H1 (cell line): ENCODE measurements around the gene MSN. TPM values are rescaled to one million over a fixed set of nuclear protein-coding genes. Genes with fewer than 3 reads are reported as not detected.

Experiments used
- CTCF ChIA-PET: fragments of 300-600 bp; sonication (Branson Sonifier 250); formaldehyde crosslinking; loops from one replicate; lab custom pipeline; 2021; ENCODE audit not compliant: partially characterized antibody; lab: Charles Lee
- POLR2A ChIA-PET: fragments of 300-600 bp; sonication (Branson Sonifier 250); formaldehyde crosslinking; loops from one replicate; lab custom pipeline; 2021; ENCODE audit warnings: inconsistent platforms; ENCODE audit not compliant: partially characterized antibody; lab: Charles Lee
- DNase-seq, 2 experiments: peaks; one replicate each; pipeline versions ENCODE4 v3.0.0 to v3.0.0-alpha.2; 2010 to 2022; ENCODE audit warnings: low spot score in 2 of 2, low read depth in 1 of 2, mixed read lengths in 1 of 2
- FAIRE-seq: peaks from 2 replicates; lab custom pipeline; 2011; peaks lifted over from hg19 to GRCh38; lab: Jason Lieb, UNC
- H2AFZ ChIP-seq: 2 replicates; pipeline ENCODE4 v1.8.1; 2012; ENCODE audit warnings: low read length, inconsistent platforms
- H2AK5ac ChIP-seq: 2 replicates; pipeline ENCODE4 v1.6.1; 2013; ENCODE audit warnings: low read depth, low read length
- H2BK120ac ChIP-seq: replicated peaks from 2 replicates; pipeline ENCODE3; 2013; ENCODE audit warnings: low read depth, low read length, inconsistent platforms
- H2BK12ac ChIP-seq: 2 replicates; pipeline ENCODE4 v1.6.1; 2013; ENCODE audit warnings: low read depth, low read length
- H2BK15ac ChIP-seq: 2 replicates; pipeline ENCODE4 v1.6.1; 2013; ENCODE audit warnings: low read length
- H2BK20ac ChIP-seq: 2 replicates; pipeline ENCODE4 v1.6.1; 2013; ENCODE audit warnings: low read length
- H2BK5ac ChIP-seq: 2 replicates; pipeline ENCODE4 v1.6.1; 2013; ENCODE audit warnings: low read depth, low read length
- H3K14ac ChIP-seq: 2 replicates; pipeline ENCODE4 v1.6.1; 2013; ENCODE audit warnings: inconsistent platforms; ENCODE audit not compliant: insufficient read length
- H3K18ac ChIP-seq: 2 replicates; pipeline ENCODE4 v1.6.1; 2013; ENCODE audit warnings: low read length; ENCODE audit errors: extremely low read depth
- H3K23ac ChIP-seq: 2 replicates; pipeline ENCODE4 v1.6.1; 2013; ENCODE audit warnings: inconsistent platforms; ENCODE audit not compliant: insufficient read length
- H3K23me2 ChIP-seq: 2 replicates; pipeline ENCODE4 v1.6.1; 2013; ENCODE audit warnings: low read depth, low read length
- H3K27ac ChIP-seq: 2 replicates; pipeline ENCODE4 v1.6.1; 2011; ENCODE audit warnings: low read depth, low read length, inconsistent platforms
- H3K27me3 ChIP-seq, 4 experiments: replicated peaks in 1 of 4; 1 replicate in 1 of 4; 2 replicates in 3 of 4; pipeline versions ENCODE4 v1.6.1 to v1.8.1; 2011 to 2013; ENCODE audit warnings: low read length in 3 of 4, mild to moderate bottlenecking in 3 of 4, inconsistent platforms in 2 of 4, mixed read lengths in 2 of 4, moderate library complexity in 1 of 4; ENCODE audit not compliant: control insufficient read depth in 3 of 4, insufficient read depth in 3 of 4; ENCODE audit errors: extremely low read depth in 1 of 4
- H3K36me3 ChIP-seq, 4 experiments: 2 replicates each; pipeline versions ENCODE4 v1.6.1 to v1.8.1; 2011 to 2013; ENCODE audit warnings: mild to moderate bottlenecking in 4 of 4, low read length in 3 of 4, moderate library complexity in 2 of 4, control low read depth in 1 of 4, inconsistent platforms in 1 of 4; ENCODE audit not compliant: insufficient read depth in 4 of 4, control insufficient read depth in 2 of 4
- H3K4ac ChIP-seq: replicated peaks from 2 replicates; pipeline ENCODE3; 2013; ENCODE audit warnings: low read length, low read depth, mixed read lengths, inconsistent platforms; ENCODE audit not compliant: insufficient read length
- H3K4me1 ChIP-seq, 4 experiments: replicated peaks in 1 of 4; 1 replicate in 1 of 4; 2 replicates in 3 of 4; pipeline versions ENCODE4 v1.6.1 to v1.8.1; 2011 to 2013; ENCODE audit warnings: low read length in 3 of 4, inconsistent platforms in 2 of 4, mixed read lengths in 1 of 4; ENCODE audit not compliant: insufficient read depth in 4 of 4, control insufficient read depth in 3 of 4
- H3K4me2 ChIP-seq, 2 experiments: 2 replicates each; pipeline versions ENCODE4 v1.6.1 to v1.8.1; 2011 to 2013; ENCODE audit warnings: low read depth in 2 of 2, low read length in 2 of 2, control low read depth in 1 of 2, inconsistent platforms in 1 of 2, mild to moderate bottlenecking in 1 of 2; ENCODE audit not compliant: insufficient read depth in 1 of 2
- H3K4me3 ChIP-seq, 4 experiments: fragments of 200-600, 300-600 bp in 1 of 4; sonication (generic), shearing (Covaris generic), sonication (Bioruptor Twin) in 1 of 4; 2 replicates each; pipeline versions ENCODE4 v1.5.1 to v1.8.1; 2011 to 2016; ENCODE audit warnings: low read length in 4 of 4, low read depth in 3 of 4, control low read depth in 2 of 4, inconsistent platforms in 2 of 4, mild to moderate bottlenecking in 2 of 4, mixed read lengths in 1 of 4, moderate library complexity in 1 of 4; ENCODE audit not compliant: insufficient read depth in 2 of 4; ENCODE audit errors: extremely low read depth in 1 of 4
- H3K56ac ChIP-seq: replicated peaks from 2 replicates; pipeline ENCODE3; 2013; ENCODE audit warnings: low read depth, mild to moderate bottlenecking, mixed read lengths, low read length, inconsistent platforms; ENCODE audit not compliant: insufficient read length
- H3K79me1 ChIP-seq: 2 replicates; pipeline ENCODE4 v1.6.1; 2013; ENCODE audit warnings: low read depth, low read length, control low read depth
- H3K79me2 ChIP-seq, 2 experiments: 2 replicates each; pipeline versions ENCODE4 v1.6.1 to v1.8.1; 2012 to 2013; ENCODE audit warnings: low read length in 2 of 2, mild to moderate bottlenecking in 2 of 2, inconsistent platforms in 1 of 2; ENCODE audit not compliant: insufficient read depth in 2 of 2, control insufficient read depth in 1 of 2
- H3K9ac ChIP-seq, 4 experiments: replicated peaks in 1 of 4; 1 replicate in 1 of 4; 2 replicates in 3 of 4; pipeline versions ENCODE4 v1.6.1 to v1.8.1; 2011 to 2013; ENCODE audit warnings: low read depth in 3 of 4, low read length in 3 of 4, control low read depth in 2 of 4, mild to moderate bottlenecking in 2 of 4, moderate library complexity in 2 of 4, inconsistent platforms in 1 of 4; ENCODE audit errors: extremely low read depth in 1 of 4
- H3K9me3 ChIP-seq, 2 experiments: 2 replicates each; pipeline versions ENCODE4 v1.6.1 to v1.8.1; 2012 to 2013; ENCODE audit warnings: mild to moderate bottlenecking in 2 of 2, moderate library complexity in 2 of 2, control low read depth in 1 of 2, inconsistent platforms in 1 of 2, low read depth in 1 of 2, low read length in 1 of 2, mixed read lengths in 1 of 2; ENCODE audit not compliant: insufficient read depth in 2 of 2
- H4K20me1 ChIP-seq, 2 experiments: replicated peaks in 1 of 2; 2 replicates each; pipeline versions ENCODE3 to v1.8.1; 2011 to 2013; ENCODE audit warnings: inconsistent platforms in 2 of 2, low read length in 2 of 2, mild to moderate bottlenecking in 1 of 2; ENCODE audit not compliant: insufficient read depth in 2 of 2, control insufficient read depth in 1 of 2
- H4K5ac ChIP-seq: 2 replicates; pipeline ENCODE4 v1.6.1; 2013; ENCODE audit warnings: low read length, low read depth, mixed read lengths, inconsistent platforms; ENCODE audit not compliant: insufficient read length
- H4K8ac ChIP-seq: 2 replicates; pipeline ENCODE4 v1.8.0; 2013; ENCODE audit warnings: mild to moderate bottlenecking, moderate library complexity, low read length, inconsistent platforms; ENCODE audit not compliant: insufficient read depth; ENCODE audit errors: extremely low read depth
- H4K91ac ChIP-seq: replicated peaks from 2 replicates; pipeline ENCODE3; 2013; ENCODE audit warnings: low read length, mixed read lengths, inconsistent platforms; ENCODE audit not compliant: insufficient read length
- ASH2L ChIP-seq: fragments of 200-600, 300-600 bp; sonication (generic); IDR thresholded peaks from one replicate; pipeline ENCODE4 v1.7.1; 2017; ENCODE audit warnings: low read length
- CHD1 ChIP-seq: IDR thresholded peaks from 2 replicates; pipeline ENCODE4 v1.6.1; 2012; ENCODE audit warnings: low read depth, low read length, improper control_type of control experiment
- CHD2 ChIP-seq: IDR thresholded peaks from 2 replicates; pipeline ENCODE4 v1.6.1; 2012; ENCODE audit warnings: low read length, improper control_type of control experiment
- KDM1A ChIP-seq: fragments of 200-600, 300-600 bp; sonication (generic); IDR thresholded peaks from 2 replicates; pipeline ENCODE4 v1.7.1; 2016; ENCODE audit warnings: mild to moderate bottlenecking, low read length, borderline replicate concordance
- POLR2AphosphoS5 ChIP-seq: IDR thresholded peaks from 2 replicates; pipeline ENCODE4 v1.6.1; 2011; ENCODE audit warnings: low read depth, low read length
- SP1 ChIP-seq: IDR thresholded peaks from 2 replicates; pipeline ENCODE4 v1.6.1; 2011; ENCODE audit warnings: low read depth, low read length
- whole genome bisulfite sequencing, 2 experiments: shearing (Covaris generic) in 1 of 2; methylation state at CpG; one replicate each; pipeline versions ENCODE4 v1.1.6 to v1.1.7; 2013 to 2015; ENCODE audit warnings: low lambda C conversion rate in 2 of 2, mixed read lengths in 2 of 2, inconsistent platforms in 1 of 2, low coverage in 1 of 2, missing lambda C conversion rate in 1 of 2; ENCODE audit not compliant: insufficient replicate concordance in 2 of 2, insufficient coverage in 1 of 2, insufficient read length in 1 of 2; ENCODE audit errors: extremely low coverage in 1 of 2, missing lambda C conversion rate in 1 of 2; 5-methylcytosine and 5-hydroxymethylcytosine counted together
- polyA plus RNA-seq, 7 experiments: library from polyadenylated mRNA; depleted of rRNA in 3 of 7; stranded (reverse) in 5 of 7; unstranded in 2 of 7; fragments of >200 nt in 5 of 7; fragments of 200-250 nt in 2 of 7; gene quantifications; 1 replicate in 5 of 7; 2 replicates in 1 of 7; 4 replicates in 1 of 7; pipeline versions ENCODE4 v1.2.1 to v1.2.3, GENCODE V29; 2011 to 2013; ENCODE audit warnings: missing spikeins in 2 of 7, mixed read lengths in 2 of 7
- total RNA-seq: library from RNA; stranded (reverse); fragmentation: NEBNext Ultra II Directional; extraction: Animal tissue kit (Norgen Biotek cat#: 25700); gene quantifications from 2 replicates; pipeline ENCODE4 v1.2.1, GENCODE V29; 2021

The MSN gene
- total and polyA plus RNA-seq, 2 of the 8 experiments (the other 6 are each of a cell fraction or from before 2014, with no cell fraction given), result 112 to 133 TPM

- no peak overlapping the region for H2BK20ac ChIP-seq
- no peak overlapping the region for H3K23ac ChIP-seq
- TF ChIP-seq SP1 (no peak), CHD2 (no peak), ASH2L (no peak), KDM1A (no peak), CHD1 (no peak), POLR2AphosphoS5 (no peak)
Measured at GRCh38 chrX:65757943-65758342, 90.5 kb downstream of the MSN start.

More at GRCh38 chrX:65757943-65758342, 90.5 kb downstream of the MSN start:
- ChIA-PET POLR2A (no interaction called here), CTCF (no interaction called here)
- no peaks in the 10 kb centered on the region for H4K20me1 ChIP-seq
- WGBS, 2 experiments, result 74% methylated on average over 3 of the region's 3 CpGs; no CpG with 5 or more reads in 1 of the 2 experiments
- H3K79me1 ChIP-seq, result no peaks in the 10 kb centered on the region
- no peak overlapping the region for H3K4ac ChIP-seq
- H3K79me2 ChIP-seq, result no peaks in the 10 kb centered on the region
- no peak overlapping the region for H2BK5ac ChIP-seq
- H4K5ac ChIP-seq, result no peak overlapping the region
- no peak overlapping the region for H2BK120ac ChIP-seq
- H3K27ac ChIP-seq, result no peak overlapping the region
- no peaks in the 10 kb centered on the region for H3K9me3 ChIP-seq
- H3K23me2 ChIP-seq, result no peaks in the 10 kb centered on the region
- no peak overlapping the region for H3K56ac ChIP-seq
- no peak overlapping the region for H3K18ac ChIP-seq
- H2AK5ac ChIP-seq, result no peak overlapping the region
- no peaks in the 10 kb centered on the region for H3K4me1 ChIP-seq
- H2BK12ac ChIP-seq, result no peak overlapping the region
- no peak overlapping the region for H4K8ac ChIP-seq
- no peaks in the 10 kb centered on the region for H3K36me3 ChIP-seq
- H2AFZ ChIP-seq, result no peak overlapping the region
- no peak overlapping the region for H3K9ac ChIP-seq
- no peak overlapping the region for H2BK15ac ChIP-seq
- H3K14ac ChIP-seq, result no peak overlapping the region
- no peak overlapping the region for H3K4me2 ChIP-seq
- H4K91ac ChIP-seq, result no peak overlapping the region
- FAIRE-seq (no peak), DNase-seq (no peak)
- no peak overlapping the region for H3K4me3 ChIP-seq
- no peaks in the 10 kb centered on the region for H3K27me3 ChIP-seq
